ENCODE data around the gene FSTL4.

- TF ChIP-seq, protein P1, sequence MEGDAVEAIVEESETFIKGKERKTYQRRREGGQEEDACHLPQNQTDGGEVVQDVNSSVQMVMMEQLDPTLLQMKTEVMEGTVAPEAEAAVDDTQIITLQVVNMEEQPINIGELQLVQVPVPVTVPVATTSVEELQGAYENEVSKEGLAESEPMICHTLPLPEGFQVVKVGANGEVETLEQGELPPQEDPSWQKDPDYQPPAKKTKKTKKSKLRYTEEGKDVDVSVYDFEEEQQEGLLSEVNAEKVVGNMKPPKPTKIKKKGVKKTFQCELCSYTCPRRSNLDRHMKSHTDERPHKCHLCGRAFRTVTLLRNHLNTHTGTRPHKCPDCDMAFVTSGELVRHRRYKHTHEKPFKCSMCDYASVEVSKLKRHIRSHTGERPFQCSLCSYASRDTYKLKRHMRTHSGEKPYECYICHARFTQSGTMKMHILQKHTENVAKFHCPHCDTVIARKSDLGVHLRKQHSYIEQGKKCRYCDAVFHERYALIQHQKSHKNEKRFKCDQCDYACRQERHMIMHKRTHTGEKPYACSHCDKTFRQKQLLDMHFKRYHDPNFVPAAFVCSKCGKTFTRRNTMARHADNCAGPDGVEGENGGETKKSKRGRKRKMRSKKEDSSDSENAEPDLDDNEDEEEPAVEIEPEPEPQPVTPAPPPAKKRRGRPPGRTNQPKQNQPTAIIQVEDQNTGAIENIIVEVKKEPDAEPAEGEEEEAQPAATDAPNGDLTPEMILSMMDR (conservative IDR thresholded peaks at IDR 0.05; ENCODE audit: low read length), result no peak
- TF ChIP-seq EZH2phosphoT487 (IDR thresholded peaks at IDR 0.05; ENCODE audit: borderline replicate concordance, low read depth, low read length), result no peak
Observed at GRCh38 chr5:133398646-133399101, 213.7 kb downstream of the FSTL4 start.
